NCI-H446 treated with DMSO at 0.1 percent for 48 hours (cell line): ENCODE data around the gene KLHL41.
"Not testable (repeated sequence)": the region's sequence is repeated elsewhere in the genome, so short reads cannot be mapped to it uniquely, and the experiment has no call there.

Experiments used
- DNase-seq: peaks from one replicate; lab custom pipeline; 2025; lab: John Stamatoyannopoulos, UW

Gene KLHL41

DNA sequence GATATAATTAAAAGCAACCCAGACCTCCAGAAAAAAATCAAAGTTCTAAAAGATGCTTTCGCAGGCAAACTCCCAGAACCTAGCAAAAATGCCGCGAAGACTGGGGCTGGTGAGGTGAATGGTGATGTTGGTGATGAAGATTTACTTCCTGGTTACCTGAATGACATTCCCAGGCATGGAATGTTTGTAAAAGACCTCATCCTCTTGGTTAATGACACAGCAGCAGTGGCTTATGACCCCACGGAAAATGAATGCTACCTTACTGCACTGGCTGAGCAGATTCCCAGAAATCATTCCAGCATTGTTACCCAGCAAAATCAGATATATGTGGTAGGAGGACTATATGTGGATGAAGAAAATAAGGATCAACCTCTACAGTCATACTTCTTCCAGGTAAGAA is 994 bp downstream of the KLHL41 start:
- DNase-seq: no peak

DNA sequence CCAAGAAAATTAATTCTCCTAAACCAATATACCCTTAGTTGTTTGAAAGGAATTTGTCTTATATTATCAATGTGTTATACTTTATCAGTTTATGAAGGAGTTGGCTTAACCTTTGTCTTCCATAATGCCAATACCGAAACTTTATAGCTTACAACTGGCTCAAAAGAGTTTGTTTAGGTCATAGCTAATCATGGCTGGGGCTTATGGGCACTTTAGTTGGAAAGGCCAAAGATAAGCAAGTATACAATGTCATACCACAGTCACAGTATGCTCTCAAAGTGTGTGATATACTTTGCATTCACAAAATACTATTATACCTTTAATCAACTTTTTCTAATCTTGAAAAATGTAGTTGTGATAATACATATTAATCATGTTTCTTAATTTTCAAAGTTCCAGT is 2.3 kb downstream of the KLHL41 start:
- DNase-seq: no peak

DNA sequence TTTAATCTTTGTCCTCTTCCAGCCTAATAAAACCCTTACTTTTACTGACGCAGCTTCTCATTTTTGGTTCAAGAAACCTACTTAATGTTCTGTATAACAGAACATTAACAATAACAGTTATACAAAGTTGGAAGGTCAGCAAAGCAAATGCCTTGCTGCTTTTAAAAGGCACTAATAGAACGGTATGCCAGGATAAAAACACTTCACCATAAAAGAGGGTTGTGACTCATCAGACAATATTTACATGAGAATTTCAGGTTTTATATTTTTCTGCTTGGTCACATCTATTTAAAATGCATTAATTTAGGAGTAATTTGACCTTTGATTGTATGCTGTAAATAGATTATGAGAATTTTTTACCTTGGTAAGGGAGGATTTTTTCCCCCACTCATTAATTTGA is 3.0 kb downstream of the KLHL41 start:
- no peak for DNase-seq

GRCh38 chr2:169513094-169513493 is 3.6 kb downstream of the KLHL41 start:
- DNase-seq: no peak

DNA sequence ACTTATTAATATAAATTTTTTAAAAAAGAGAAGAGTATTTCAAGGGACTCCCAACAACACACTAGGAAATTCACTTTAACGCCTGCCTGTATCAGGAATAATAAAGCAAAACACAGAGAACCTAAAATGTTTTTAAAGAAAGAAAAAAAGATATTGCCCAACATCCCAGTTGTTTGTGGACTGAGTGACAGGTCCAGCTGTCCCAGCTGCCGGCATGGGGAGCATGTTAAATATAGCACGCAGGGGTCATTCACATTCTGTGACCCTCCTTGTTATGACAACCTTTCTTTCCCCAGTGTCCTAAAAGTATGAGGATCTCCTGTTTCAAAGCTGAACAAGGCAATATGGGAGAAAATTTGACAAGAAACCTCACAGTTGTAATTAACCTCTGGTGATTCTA is 4.4 kb downstream of the KLHL41 start:
- DNase-seq: no peak

- not testable (repeated sequence) for DNase-seq
Measured at GRCh38 chr2:169514758-169515157, 5.3 kb downstream of the KLHL41 start.

DNA sequence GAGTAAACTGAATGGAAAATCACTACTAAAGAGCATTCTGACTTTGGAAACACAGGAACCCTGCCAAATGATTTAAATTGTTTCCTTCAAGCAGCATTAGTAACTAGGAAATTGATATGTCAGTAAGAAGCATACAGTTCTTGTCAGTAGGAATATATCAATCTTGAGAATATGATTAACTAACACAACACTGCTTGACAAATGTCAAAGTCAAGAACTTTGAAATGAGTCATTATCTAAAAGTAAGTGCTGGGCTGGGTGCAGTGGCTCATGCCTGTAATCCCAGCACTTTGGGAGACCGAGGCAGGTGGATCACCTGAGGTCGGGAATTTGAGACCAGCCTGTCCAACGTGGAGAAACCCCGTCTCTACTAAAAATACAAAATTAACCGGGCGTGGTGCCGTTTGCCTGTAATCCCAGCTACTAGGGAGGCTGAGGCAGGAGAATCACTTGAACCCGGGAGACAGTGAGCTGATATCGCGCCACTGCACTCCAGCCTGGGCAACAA is 7.0 kb downstream of the KLHL41 start:
- DNase-seq: not testable (repeated sequence)

- no peak for DNase-seq
Measured at GRCh38 chr2:169520896-169521295, 11.4 kb downstream of the KLHL41 start.

GRCh38 chr2:169523681-169524080 is 14.2 kb downstream of the KLHL41 start:
- no peak for DNase-seq

- DNase-seq: no peak
Measured at GRCh38 chr2:169525434-169525833, 15.9 kb downstream of the KLHL41 start.

DNA sequence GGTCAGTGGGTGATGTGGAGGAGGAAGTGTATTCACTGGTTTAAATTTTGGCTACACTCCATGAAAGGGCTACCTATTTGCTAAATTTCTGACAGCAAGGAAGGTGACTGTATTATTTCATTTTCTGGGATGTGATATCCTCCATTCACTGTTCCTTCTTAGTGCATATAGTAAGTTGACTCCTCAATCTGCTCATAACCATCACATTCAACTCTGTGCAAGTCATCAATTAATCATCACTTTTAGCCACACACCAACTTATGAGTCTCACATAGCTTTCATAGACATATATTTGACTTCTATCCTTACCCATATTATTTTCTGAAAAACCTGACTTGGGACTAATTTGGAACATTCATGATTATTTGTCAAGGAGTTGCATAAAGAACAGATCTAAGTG is 16.9 kb downstream of the KLHL41 start:
- no peak for DNase-seq

GRCh38 chr2:169528271-169528701 is 18.8 kb downstream of the KLHL41 start:
- DNase-seq: no peak

DNA sequence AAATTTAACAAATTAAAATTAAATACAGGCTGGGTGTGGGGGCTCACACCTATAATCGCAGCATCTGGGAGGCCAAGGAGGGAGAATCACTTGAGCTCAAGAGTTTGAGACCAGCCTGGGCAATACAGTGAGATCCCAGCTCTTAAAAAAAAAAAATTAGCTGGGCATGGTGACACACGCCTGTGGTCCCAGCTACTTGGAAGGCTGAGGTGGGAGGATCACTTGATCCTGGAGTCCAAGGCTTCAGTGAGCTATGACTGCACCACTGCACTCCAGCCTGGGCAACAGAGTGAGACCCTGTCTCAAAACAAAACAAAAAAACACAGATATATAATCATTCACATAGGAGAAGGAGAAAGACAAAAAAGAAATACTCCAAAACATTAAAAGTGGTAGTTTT is 30.0 kb downstream of the KLHL41 start:
- DNase-seq: not testable (repeated sequence)

DNA sequence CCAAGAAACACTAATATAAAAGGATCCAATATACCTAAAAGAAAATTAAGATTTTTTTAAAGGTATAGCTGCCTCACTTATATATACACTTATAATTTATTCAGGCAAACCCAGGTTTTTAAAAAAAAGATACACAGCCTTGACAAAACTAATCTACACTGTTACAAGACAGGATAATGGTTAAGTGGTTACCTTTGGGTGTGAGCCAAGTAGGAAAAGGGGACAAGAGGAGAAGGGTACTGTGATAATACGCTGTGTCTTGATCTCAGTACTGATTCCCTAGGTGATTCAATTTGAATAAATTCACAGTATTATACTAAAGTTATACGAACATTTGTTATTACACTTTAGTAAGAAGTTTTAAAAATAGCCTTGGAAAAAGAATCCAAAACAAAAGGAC is 30.6 kb downstream of the KLHL41 start:
- DNase-seq: no peak

DNA sequence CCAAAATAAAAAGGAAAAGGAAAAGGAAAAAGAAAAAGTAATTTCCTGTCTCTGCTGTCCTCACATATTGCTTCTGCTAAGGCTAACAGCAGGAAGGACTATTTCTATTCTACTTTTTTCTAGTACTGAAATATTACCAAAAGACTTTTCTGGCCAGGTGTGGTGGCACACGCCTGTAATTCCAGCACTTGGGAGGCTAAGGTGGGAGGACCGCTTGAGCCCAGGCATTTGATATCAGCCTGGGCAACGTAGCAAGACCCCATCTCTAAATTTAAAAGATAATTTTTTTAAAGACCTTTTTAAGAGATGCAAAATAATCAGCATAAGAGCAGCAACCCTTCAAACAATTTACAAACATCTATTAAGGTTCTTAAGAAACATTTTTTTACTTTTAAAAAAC is 32.9 kb downstream of the KLHL41 start:
- DNase-seq: no peak

GRCh38 chr2:169546756-169547155 is 37.3 kb downstream of the KLHL41 start:
- DNase-seq: no peak

- DNase-seq: no peak
Measured at GRCh38 chr2:169561364-169561763, 51.9 kb downstream of the KLHL41 start.

DNA sequence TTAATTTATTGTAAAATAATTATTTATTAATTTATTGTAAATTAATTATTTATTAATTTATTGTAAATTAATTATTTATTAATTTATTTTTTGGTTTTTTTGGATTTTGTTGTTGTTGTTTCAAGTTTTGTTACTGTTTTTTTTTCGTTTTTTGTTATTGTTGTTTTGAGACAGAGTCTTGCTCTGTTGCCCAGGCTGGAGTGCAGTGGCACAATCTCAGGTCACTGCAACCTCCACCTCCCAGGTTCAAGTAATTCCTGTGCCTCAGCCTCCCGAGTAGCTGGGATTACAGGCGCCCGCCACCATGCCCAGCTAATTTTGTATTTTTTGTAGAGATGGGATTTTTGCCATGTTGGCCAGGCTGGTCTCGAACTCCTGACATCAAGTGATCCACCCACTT is 52.6 kb downstream of the KLHL41 start:
- DNase-seq: not testable (repeated sequence)

DNA sequence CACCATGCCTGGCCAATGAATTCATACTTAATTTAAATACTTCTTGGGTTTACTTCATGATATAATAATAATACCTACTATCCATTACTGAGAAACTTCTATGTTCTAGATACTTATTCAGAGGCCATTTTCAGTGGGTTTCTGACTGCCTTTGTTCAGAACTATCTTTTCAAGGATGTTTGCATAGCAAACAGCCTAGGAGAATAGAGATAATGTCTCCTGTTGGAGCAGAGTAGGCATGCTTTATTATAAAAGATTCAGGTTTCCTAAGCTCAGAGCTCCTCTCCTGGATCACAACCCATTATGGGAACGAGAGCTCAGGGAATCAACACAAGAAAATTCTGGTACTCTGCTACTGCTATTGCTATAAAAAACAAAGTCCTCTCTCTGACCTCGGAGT is 53.0 kb downstream of the KLHL41 start:
- no peak for DNase-seq

- DNase-seq: no peak
Measured at GRCh38 chr2:169565686-169566085, 56.2 kb downstream of the KLHL41 start.

GRCh38 chr2:169569948-169570347 is 60.4 kb downstream of the KLHL41 start:
- DNase-seq: no peak

DNA sequence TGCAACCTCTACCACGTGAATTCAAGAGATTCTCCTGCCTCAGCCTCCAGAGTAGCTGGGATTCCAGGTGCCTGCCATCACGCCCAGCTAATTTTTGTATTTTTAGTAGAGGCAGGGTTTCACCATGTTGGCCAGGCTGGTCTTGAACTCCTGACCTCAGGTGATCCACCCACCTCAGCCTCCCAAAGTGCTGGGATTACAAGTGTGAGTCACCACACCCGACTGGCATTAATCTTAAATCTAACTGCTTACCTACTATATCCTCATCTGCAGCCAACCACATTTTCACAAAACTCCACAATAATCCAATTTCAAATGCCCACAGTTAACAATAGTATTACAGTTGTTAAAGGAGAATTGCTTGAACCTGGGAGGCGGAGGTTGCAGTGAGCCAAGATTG is 61.2 kb downstream of the KLHL41 start:
- DNase-seq: not testable (repeated sequence)

DNA sequence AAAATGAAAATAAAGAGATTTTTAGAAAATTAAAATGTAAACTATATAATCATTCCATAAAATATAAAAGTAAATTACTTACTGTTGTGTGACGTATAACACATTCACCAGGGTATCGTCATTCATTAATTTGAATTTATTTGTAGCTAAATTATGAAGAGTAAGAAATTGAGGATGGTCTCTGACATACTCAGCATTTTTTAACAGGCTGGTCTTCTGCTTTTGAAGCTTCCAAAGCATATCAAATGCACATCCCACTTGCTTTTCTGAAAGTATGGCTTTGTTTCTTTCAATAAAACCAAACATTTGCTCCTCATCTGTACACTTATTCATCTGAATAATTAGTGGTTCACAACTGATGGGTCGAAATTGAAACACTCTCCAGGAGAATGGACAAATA is 62.1 kb downstream of the KLHL41 start:
- no peak for DNase-seq

DNA sequence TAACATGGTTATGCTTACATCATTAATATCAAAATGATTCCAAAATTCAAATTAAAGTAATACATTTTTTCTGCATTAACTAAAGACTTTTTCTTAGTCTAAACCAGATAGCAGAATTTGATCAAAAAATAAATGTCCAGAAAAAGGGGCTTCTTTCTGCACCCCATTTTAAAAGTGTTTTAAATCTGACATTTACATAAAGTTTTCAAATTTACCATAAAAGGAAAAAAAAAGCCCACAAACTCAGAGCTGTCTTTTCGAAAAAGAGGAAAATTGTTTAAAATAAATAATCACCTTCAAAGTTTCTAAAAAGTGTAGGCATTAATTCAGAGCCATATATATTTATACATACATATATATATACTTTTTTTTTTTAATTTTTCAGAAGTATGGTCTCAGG is 62.7 kb downstream of the KLHL41 start:
- DNase-seq: no peak

DNA sequence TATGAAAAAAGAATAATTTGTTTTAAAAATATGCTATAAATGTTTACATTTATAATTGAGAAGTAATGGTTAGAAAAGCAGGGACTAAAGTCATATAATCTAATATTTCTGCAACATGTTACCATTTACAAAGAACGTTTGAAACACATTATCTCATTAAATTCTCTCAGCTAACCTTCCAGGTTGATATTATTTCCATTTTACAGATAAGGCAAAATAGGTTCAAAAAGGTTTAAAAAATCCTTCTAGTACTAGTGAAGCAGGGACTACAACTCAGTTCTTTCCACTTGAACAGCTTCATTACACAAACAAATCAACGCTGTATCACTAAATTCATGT is 63.3 kb downstream of the KLHL41 start:
- DNase-seq: no peak
